ENCODE data around the gene CHMP4A.

Gene CHMP4A, protein sequence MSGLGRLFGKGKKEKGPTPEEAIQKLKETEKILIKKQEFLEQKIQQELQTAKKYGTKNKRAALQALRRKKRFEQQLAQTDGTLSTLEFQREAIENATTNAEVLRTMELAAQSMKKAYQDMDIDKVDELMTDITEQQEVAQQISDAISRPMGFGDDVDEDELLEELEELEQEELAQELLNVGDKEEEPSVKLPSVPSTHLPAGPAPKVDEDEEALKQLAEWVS

DNA sequence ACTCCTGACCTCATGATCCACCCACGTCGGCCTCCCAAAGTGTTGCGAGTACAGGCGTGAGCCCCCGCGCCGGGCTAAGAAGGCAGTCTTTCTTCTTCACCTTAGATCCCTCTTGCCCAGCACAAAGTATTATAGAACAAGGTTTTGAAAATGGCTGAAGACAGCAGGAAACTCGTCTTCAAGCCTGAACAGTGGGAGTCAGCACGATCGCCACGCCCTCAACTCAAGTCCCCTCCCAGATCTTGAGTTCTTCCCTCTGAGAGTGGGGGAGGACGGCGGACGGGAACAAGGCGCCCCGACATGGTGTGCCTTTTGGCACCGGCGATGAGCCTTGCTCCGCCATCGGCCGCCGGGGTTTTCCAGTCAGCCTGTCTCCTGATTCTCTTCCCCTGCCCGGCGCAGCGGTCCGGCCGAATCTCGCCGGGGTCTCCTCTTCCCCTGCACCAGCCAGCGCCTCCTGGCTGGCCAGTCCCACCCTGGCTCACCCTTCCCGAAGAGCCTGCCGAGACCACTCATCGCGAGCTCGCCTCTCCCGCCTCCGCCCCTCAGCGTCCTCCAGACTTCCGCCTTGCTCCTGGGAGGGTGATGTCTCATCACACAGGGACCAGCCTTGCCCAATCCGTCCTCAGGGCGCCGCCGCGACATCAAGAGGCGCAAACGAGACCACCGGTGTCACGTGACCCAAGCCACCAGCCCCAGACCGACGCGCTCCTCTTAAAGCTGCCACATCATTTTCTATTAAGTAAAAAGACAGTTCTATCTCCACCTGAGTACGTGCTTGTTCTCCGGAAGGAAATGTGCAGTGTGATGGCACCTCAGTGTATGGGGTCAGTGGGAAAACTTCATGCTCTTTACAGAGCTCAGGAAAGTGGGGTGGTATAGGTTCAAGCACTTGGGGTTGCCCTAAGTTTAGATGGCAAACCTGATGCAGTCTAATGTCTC lies at the start of gene CHMP4A:
TSS of gene CHMP4A (minus strand) at position 565 of the 942 bp plus-strand sequence. CDS start at position 516, 49 bp downstream.
- peak; percentile 95 for DNase-seq

DNA sequence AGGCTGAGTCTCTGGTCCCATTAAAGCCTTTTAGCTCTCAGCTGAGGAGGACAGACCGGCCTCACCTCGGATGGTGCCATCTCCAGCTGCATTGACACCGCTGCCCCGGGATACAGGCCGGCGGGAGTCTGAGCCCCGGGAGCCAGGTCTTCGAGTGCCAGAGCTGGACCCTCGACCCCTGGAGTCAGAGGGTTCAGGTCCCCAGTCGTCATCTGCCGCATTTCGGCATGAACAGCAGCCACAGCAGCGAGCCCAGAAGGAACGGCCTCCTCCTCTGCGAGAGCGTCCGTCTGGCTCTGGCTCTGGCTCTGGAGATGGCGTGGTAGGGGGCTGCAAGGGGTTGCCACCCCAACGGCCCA lies 48.7 kb upstream of the CHMP4A start:
- no peak for DNase-seq

DNA sequence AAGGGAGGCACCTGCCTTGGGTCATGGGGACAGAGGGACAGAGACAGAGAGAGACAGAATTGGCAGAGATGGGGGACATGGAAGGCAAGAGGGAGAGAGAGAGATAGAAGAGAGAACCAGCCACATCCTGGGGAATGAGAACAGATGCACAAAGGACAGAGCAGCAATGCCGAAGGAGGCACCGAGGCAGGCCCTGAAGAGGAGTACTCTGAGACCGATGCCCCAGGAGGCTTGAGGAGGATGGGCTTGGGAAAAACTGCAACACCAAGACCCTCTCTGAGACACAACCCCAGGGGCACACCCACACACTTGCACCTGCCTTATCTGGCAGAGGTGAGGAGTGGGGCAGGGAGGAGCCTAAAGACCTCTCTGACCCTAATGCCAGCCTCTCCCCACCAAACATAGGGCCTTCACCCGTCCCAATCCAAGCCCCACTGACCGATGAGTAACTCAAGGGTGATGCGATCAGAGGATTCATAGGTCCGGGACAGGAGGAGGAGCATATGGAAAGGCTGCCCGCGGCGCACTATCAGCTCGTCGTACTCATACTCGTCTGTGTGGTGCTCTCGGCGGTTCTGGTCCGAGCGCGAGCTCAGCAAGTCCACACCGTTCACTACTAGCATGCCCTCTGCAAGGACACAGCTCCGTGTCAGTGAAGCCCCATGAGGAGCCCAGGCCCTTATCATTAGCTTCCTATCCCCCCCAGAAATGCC lies 48.1 kb upstream of the CHMP4A start:
- DNase-seq, result no peak

DNA sequence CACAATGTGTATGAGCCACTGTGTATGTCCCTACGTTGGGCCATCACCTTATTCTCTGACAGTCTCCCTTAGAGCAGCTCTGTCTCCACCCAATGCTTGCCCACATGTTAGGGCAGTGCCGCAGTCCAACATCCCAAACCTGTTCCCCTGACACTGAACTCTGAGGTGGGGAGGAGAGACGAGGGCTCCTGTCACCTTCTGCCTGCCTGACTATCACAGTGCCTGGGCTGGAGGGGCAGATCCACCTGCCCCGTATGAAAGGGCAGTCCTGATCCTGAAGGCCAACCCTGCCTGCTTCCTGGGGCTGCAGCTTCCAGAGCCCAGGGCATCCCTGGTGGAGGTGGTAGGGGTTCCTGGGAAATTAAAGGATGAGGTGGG lies 47.5 kb upstream of the CHMP4A start:
- no peak for DNase-seq

DNA sequence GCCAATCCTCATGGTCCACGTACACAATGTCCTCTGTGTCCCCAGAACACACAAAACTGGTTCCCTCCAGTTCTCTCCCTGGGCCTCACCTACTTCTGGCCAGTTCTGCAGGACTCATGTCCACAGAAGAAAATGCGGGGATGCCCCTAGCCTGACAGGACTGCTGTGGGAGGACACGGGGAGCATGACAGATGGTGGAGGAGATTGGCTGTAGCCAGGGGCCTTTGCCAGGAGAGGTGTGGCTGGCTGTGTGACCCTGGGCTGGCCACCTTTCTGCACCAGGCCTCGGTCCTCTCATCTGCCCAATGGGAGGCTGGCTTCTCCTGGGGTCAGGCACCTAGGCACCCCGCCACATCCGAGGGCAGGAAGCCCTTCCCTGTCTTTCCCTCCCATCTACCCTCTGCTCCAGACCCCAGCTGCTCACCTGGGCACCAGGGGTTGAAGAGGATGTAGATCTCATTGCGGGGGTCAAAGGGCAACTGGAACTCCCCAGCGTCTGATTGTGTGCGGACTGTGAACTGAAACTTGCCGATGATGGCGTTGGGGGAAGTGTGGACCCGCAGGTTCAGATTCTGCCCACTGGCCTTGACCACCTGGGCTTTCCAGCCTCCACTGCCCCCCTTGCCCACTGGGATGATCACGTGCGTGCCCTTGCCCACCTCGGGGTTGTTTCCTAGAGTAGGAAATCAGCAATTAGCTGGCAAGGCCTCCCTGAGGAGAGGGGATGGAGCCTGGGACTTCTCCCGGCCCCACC lies 46.9 kb upstream of the CHMP4A start:
- DNase-seq, result no peak

DNA sequence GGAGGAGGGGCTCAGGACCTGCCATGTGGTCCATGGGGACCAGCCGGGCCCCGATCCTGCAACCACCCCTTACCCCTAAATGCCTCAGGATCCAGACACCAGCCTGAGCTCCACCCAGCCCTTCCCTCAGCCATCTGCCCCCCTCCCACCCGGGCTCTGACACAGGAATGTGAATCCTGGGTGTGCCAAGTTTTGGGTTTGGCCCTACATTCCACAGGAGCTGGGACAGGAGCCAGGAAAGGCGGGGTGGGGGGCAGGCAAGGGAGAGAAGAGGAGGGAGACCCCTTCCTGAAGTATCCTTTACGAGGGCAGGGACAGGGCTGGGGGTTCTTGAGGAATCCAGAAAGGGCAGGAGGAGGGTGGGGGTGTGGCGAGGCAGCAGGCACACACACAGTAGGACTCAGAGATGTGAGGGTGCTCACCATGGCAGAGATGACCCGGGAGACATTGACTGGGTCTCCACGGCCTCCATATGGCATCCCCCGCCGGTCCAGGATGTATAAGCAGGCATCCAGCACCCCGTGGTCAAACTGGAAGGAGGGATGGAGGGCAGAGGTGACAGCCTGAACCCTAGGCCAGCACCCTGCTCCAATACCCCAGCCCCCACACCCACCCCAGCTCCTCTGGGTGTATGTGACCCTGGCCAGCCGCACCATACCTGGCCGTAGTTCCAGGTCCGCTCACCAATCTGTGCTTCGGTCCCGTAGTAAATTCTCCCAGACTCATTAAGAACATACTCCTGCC lies 46.2 kb upstream of the CHMP4A start:
- DNase-seq, result no peak

DNA sequence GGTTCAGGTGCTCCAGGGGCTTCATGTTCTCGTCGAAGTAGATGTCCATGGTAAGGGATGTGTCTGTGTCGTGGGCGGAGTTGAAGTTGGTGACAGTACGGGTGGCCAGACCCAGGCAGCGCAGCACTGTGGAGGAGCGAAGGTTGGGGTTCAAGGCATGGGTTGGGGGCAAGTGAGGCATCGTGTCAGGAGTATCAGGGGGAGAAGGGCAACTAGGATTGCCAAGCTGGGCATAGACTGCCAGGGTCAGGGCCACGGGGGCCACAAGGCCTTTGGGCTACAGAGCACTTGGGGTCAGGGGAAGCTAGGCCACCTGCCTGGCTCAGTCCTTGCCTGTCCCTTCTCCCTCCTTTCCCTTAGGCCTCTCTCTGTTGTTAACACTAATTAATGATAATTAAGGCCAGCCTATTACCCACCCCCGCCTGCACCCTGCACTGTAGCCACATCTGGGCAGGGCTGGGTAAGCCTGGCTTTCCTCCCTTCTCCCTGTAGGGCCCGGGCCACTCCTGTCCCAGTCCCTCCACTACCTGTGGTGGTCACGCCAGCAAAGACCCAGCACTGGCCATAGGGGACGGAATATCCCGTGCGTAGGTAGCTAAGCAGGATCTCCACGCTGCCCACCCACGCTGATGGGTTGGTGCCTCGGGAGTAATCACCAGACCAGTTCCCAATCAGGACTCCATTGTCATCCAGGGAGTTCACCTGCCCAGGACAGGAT lies 45.4 kb upstream of the CHMP4A start:
- no peak for DNase-seq

DNA sequence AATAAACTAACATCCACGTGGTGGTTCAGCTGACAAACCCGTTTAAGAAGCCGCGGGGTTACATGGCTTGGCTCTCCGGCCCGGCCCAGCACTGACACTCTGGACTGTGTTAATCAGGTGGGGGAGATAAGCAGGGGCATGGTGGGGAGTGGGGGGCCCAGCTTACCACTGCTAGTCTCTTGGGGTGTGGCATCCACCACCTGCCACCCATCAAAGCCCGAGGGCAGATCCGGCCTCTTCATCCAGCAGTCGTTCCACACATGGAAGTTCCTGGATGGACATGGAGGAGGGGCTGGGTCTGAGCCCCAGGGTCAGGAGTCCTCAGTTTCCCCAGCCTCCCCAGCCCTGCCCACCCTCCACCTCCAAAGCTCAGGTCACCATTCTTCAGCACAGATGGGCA lies 44.8 kb upstream of the CHMP4A start:
- no peak for DNase-seq

DNA sequence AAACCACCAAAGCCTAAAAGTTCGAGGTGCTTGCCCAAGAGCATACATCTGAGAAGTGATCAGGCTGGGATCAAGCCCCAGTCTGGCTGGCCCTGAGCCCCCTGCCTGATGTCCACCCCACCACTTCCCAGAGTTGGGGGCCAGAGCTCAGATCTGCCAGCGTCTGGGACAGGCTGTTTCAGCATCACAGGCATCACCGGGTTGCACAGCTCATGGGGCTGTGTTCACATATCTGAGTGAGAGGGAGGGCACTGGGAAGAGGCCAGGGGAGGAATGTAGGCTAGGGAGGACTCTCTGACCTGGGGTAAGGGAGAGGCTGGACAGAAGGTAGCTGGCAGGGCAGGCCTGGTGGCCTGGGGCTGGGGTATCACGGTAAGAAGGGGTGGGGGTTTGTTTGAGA lies 43.7 kb upstream of the CHMP4A start:
- DNase-seq, result no peak

DNA sequence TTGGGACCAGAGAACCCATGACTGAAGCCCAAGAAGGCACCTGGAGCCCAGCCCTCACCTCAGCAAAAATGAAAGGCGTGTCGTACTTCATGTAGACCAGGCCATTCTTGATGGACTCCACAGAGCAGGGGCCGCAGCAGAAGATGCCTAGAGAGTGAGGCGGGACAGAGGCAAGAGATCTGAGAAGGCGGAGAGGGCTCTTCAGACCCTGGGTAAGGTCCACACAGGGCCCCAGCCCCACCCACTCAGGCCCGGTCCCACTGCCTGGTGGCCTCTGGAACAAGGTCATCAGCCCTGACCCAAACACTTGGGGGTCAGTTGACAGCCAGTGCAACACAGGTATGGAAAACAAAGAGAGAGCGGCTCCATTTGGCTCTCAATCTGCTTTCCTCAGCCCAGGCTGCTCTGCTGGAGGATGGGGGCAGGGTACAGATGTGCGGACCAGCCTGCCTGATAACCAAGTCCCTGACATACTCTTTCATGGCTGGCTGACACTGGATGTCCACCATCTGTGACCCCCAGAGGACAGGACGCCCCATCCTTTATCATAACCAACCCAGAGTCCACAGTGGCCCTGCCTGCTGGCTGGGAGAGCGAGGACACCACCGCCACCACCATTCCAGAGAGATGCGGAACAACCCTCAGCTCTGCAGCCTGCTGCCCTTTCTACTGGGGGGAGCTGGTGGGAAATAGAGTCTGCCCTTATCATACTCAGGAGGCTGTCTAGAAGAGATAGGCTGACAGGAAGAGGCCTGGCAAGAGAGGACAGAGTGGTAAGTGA lies 42.8 kb upstream of the CHMP4A start:
- no peak for DNase-seq

DNA sequence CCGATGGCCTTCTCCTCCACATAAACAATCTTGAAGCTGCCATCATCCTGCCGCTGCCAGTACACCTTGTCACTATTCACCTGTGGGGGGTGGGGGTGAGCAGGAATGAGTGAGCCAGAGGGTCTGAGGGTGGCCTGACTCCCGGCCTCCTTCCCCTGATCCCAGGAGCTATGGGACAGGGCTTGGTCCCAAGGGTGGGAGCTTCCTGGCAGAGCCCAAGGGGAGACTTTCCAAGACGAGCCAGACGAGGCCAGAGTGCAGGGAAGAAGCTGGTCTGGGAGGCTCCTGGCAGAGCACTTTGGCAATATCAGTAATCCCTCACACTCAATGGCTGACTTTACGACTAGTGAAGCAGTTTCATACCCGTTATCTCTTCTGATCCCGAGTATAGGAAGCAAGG lies 42.1 kb upstream of the CHMP4A start:
- DNase-seq, result no peak

DNA sequence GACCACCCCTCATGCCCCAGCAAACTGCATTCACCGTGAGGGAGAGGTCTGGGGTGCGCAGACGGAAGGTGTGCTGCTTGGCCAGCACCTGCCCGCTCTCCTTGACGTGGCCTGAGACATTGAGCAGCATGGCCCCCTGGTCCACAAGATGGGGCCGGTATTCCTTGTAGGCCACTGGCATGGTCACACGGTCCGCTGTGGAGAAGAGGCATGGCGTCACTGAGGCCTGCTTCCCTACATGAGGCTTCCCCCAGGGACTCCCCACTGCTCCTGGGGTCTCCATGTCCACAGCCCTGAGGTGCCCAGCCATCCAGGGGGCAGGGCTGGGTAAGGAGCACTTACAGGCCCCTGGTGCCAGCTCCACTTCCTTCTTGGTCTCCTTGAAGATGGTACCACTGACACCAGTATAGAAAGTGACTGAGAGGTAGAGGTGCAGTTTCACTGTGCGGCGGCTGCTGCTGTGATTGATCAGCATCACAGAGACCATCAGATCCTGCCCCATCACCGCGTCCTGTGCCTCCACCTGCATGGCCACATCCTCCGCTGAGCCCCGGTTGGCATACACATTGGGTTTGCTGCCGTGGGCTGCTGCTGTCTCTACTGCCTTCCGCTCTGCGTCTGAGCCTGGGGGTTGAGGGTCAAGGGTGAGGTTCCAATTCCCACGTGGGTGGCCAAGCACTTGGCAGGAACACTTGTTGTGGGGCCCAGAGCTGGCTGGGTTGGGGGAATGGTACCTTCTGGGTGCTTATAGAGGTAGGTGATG lies 41.5 kb upstream of the CHMP4A start:
- DNase-seq, result no peak

DNA sequence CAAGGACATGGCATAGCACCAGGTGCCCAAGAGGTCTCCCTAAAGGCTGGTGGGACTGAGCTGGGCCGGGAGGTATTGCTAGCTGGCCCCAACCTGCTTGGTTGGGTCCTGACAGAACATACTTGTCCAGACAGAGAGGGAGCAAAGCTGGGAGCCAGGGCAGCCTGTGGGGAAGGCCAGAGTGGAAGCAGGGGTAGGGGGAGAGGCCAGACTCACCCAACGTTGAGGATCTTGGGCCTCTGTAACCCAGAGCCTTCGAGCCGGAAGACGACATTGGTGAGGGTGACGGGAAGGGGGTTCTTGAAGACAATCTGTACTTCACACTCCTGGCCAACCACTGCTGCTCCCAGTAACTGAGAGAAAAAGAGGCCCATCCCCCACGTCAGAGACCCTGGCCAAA lies 40.6 kb upstream of the CHMP4A start:
- DNase-seq, result no peak

DNA sequence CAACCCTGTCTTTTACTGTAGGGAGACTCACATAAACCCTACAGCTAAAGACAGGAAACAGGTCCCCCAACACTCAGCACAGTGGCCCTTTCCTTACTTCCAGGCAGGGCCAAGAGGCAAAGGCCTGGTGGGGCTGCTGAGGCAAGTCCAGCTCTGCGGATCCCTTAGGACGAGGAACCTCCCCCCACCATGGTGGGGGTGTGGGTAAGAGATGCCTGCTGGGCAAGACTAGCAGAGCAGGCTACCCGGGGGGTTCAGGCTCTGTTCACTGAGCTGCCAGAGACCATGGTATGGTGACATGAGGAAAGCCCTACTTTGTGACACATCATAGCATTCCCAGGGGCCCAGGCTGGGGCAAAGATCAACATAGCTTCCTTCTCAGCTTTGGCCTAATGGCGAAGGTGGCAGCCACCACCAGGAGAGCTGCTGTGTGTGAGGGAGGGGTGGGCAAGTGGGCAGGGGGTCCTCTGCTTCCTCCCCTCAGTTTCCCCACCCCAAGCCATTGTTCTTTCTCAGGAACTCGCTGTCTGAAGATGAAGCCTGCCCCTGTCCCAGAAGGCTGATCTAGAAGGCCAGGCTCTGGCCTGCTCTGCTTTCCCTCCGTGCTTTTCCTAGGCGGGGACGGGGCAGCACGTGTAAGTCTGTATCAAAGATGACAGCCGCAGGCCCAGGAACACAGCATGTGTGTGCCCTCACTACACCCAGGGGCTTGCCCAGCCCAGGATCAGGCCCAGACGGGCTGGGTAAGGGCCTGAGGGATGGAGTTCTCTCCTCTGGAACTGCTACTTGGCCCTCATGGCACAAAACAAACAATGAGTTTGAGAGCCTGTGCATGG lies 39.2 kb upstream of the CHMP4A start:
- no peak for DNase-seq

DNA sequence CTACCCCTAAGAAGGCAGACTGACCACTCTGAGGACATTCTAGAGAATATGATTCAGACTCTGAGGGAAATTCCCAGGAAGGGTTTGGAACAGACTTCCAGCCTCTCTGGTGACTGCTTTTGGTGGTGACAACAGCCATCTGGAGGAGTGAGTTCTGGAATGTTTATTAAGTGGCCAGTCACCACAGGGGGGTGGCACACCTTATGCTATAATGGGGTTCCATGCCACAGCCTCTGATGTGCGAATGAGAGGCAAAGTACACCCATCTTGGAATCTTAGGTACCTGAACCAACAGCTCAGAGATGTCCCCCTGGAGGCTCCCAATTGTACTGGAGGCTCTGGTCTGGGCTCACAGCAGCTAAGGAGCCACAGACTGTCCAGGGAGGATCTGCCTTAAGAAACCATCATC lies 38.6 kb upstream of the CHMP4A start:
- no peak for DNase-seq

DNA sequence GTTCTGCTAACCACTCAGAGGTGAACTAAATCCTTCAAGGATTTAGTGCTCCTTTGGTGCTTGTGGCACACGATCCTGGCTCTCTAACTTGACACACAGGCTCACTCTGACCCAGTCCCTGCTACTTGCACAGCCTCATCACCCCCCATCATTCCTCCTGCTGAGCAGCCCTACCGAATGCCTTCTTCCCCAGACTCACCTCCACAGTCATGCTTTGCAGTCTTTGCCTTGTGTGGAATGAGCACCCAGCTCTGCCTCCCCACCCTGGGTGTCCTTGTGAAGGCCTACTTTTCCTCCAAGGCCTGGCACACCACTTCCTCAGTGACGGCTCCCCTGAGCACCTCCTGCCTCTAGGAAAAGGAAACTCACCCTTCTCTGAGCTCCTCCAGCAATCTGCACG lies 37.1 kb upstream of the CHMP4A start:
- DNase-seq, result no peak

DNA sequence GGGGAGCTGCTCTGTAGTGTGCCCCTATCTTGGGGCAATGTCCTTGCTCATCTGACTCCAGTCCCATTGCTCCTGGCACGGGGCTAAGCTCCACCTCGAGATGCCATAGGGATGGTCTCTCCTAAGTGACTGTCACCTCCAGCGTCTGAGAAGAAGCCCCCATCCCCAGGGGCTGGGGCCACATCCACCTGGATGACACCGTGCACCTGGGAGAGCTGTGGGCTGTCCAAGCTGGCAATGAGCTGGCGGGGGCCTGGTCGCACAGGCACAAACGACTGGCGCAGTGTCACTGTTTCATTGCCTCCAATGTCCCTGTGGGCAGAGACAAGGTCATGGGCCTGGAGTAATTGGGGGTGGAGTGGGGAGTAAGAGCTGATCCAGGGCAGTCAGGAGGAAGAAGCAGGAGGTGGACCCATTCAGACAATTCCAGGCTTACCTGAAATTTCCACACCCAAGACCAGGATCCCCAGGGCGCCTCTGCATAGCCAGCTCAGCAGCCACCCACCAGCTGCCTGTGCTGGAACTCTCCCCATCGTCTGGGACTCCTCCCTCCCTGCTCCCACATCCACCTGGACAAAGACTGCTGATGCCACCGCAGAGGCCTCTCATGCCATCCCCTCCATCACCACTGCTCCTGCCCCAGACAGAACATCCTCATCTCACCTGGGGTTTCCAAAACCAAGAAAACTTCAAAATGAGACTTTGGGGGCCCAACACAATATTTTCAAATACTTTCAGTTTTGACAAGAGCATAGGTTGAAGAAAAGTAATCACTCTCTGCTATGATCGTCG lies 36.1 kb upstream of the CHMP4A start:
- DNase-seq, result no peak

DNA sequence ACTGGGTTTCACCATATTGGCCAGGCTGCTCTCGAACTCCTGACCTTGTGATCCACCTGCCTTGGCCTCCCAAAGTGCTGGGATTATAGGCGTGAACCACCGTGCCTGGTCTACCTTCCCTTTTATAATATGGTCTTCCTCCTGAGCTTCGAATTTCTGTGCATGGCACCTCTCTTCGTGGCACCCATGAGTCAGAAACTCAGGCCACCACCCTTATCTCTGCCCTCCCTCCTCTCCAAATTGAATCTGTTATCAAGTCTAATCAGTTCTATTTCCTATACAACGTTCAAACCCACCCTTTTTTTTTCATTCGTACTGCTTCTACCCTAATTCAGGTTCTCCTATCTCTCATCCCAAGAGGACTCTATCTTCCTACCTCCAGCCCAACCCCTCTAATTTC lies 34.1 kb upstream of the CHMP4A start:
- no peak for DNase-seq

All from NCI-H1048 (cell line).